Stimulated activated naive CD8-positive, alpha-beta T cell treated with anti-CD3 and anti-CD28 coated beads, Interleukin-15, Interleukin-2, amounts not matched to agents 100 ng/mL and 50 ng/mL, for 24 hours (primary cell): ENCODE data around the gene GNAI1.

Experiments
- H3K27ac Mint-ChIP-seq: one replicate; pipeline ENCODE4 v1.8.0; 2021; ENCODE audit warnings: mild to moderate bottlenecking, mixed read lengths
- H3K27me3 Mint-ChIP-seq: one replicate; pipeline ENCODE4 v1.8.0; 2021; ENCODE audit warnings: mixed read lengths
- H3K36me3 Mint-ChIP-seq: one replicate; pipeline ENCODE4 v1.8.0; 2021; ENCODE audit warnings: low read depth, mixed read lengths
- H3K4me1 Mint-ChIP-seq: one replicate; pipeline ENCODE4 v1.8.0; 2021; ENCODE audit warnings: low read depth, mixed read lengths
- H3K4me3 Mint-ChIP-seq: one replicate; pipeline ENCODE4 v1.8.0; 2021; ENCODE audit warnings: mild to moderate bottlenecking, mixed read lengths
- H3K9me3 Mint-ChIP-seq: one replicate; pipeline ENCODE4 v1.8.0; 2021; ENCODE audit warnings: mixed read lengths

Gene GNAI1

GRCh38 chr7:80170445-80170844 is 35.8 kb downstream of the GNAI1 start:
- peaks cover 30% of the 10 kb centered on the region for H3K9me3 Mint-ChIP-seq
- H3K27ac Mint-ChIP-seq: no peak overlapping the region
- H3K36me3 Mint-ChIP-seq: peaks cover 3% of the 10 kb centered on the region
- no peaks in the 10 kb centered on the region for H3K27me3 Mint-ChIP-seq
- no peak overlapping the region for H3K4me3 Mint-ChIP-seq
- peaks cover 25% of the 10 kb centered on the region for H3K4me1 Mint-ChIP-seq

- peaks cover 3% of the 10 kb centered on the region for H3K36me3 Mint-ChIP-seq
- H3K4me3 Mint-ChIP-seq: peak overlapping the region; percentile 23
- H3K4me1 Mint-ChIP-seq: peaks cover 33% of the 10 kb centered on the region
- H3K27me3 Mint-ChIP-seq: no peaks in the 10 kb centered on the region
- H3K9me3 Mint-ChIP-seq: peaks cover 30% of the 10 kb centered on the region
- H3K27ac Mint-ChIP-seq: no peak overlapping the region
Measured at GRCh38 chr7:80172387-80172786, 37.8 kb downstream of the GNAI1 start.

DNA sequence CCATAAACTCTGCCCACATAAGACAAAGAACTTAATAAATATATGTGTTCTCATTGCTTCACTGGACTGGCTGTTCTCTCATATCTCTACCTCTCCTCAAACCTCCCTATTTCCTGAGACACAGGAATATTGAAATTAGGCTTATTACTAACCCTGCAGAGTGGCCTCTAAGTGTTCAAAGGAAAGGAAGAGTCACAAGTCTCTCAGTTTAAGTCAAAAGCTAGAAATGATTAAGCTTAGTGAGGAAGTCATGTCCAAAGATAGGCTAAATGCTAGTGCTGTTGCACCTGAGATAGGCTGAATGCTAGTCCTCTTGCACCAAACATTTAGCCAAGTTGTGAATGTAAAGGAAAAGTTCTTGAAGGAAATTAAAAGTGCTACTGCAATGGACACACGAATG is 41.1 kb downstream of the GNAI1 start:
- Mint-ChIP-seq H3K27ac (peak overlapping the region; percentile 21), H3K9me3 (peaks cover 21% of the 10 kb centered on the region)

GRCh38 chr7:80181411-80181810 is 46.8 kb downstream of the GNAI1 start:
- Mint-ChIP-seq H3K4me1 (peaks cover 21% of the 10 kb centered on the region), H3K36me3 (no peaks in the 10 kb centered on the region), H3K27ac (no peak overlapping the region), H3K4me3 (no peak overlapping the region), H3K27me3 (peaks cover 4% of the 10 kb centered on the region), H3K9me3 (peaks cover 10% of the 10 kb centered on the region)

More for the DNA sequence above, 41.1 kb downstream of the GNAI1 start:
- H3K36me3 Mint-ChIP-seq: peaks cover 3% of the 10 kb centered on the region
- H3K4me3 Mint-ChIP-seq: no peak overlapping the region
- H3K27me3 Mint-ChIP-seq: peaks cover 4% of the 10 kb centered on the region
- peaks cover 42% of the 10 kb centered on the region for H3K4me1 Mint-ChIP-seq

- H3K4me3 Mint-ChIP-seq: no peak overlapping the region
- peaks cover 4% of the 10 kb centered on the region for H3K27me3 Mint-ChIP-seq
- H3K4me1 Mint-ChIP-seq: peaks cover 18% of the 10 kb centered on the region
- H3K36me3 Mint-ChIP-seq: no peaks in the 10 kb centered on the region
- H3K27ac Mint-ChIP-seq: no peak overlapping the region
- H3K9me3 Mint-ChIP-seq: peaks cover 8% of the 10 kb centered on the region
Measured at GRCh38 chr7:80182630-80183276, 48.1 kb downstream of the GNAI1 start.

GRCh38 chr7:80183351-80183750 is 48.7 kb downstream of the GNAI1 start:
- peaks cover 13% of the 10 kb centered on the region for H3K4me1 Mint-ChIP-seq
- H3K4me3 Mint-ChIP-seq: no peak overlapping the region
- H3K36me3 Mint-ChIP-seq: no peaks in the 10 kb centered on the region
- H3K27ac Mint-ChIP-seq: no peak overlapping the region
- H3K27me3 Mint-ChIP-seq: no peaks in the 10 kb centered on the region
- H3K9me3 Mint-ChIP-seq: peaks cover 4% of the 10 kb centered on the region

GRCh38 chr7:80183900-80184685 is 49.5 kb downstream of the GNAI1 start:
- Mint-ChIP-seq H3K36me3 (no peaks in the 10 kb centered on the region), H3K27ac (no peak overlapping the region), H3K27me3 (no peaks in the 10 kb centered on the region), H3K4me1 (peaks cover 13% of the 10 kb centered on the region), H3K9me3 (peaks cover 4% of the 10 kb centered on the region), H3K4me3 (no peak overlapping the region)

DNA sequence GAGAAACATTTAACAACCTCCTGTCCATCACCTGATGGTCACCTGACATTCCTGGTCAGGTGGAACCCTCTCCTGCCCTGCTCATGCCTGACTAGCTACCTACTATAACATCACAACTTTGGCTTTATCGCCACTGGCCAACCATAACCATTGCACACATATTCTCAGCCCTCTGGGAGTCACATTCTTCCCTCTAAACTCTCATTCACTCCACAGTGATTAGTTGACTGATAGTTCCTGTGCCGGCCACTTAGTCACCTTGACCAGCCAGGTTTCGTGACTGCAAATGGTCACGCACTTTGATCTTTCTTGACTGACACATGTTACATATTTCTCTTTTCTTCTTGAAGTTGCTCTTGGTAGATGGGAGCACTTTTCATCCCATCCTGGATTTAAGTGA is 50.1 kb downstream of the GNAI1 start:
- Mint-ChIP-seq H3K27ac (no peak overlapping the region), H3K27me3 (no peaks in the 10 kb centered on the region), H3K4me1 (peaks cover 11% of the 10 kb centered on the region), H3K36me3 (no peaks in the 10 kb centered on the region), H3K9me3 (peaks cover 4% of the 10 kb centered on the region), H3K4me3 (no peak overlapping the region)

DNA sequence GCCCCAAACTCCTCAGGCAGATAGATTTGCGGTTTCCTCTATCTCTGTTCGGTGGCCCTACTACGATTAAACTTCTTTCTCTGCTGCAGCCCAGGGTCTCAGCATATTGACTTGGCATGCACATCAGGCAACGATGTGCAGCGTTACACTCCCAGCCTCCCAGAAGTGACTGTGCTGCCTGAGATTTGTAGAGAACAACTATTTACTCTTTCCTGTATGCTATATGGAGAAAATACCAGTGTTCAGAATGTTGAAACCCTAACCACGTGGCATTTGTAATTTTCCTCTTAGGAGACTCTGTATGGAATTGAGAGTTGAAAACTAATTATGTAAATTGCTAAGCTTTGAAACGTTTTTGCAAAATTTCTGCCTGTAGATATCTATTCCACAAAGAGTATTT is 50.9 kb downstream of the GNAI1 start:
- peaks cover 4% of the 10 kb centered on the region for H3K9me3 Mint-ChIP-seq
- H3K36me3 Mint-ChIP-seq: no peaks in the 10 kb centered on the region
- H3K4me3 Mint-ChIP-seq: no peak overlapping the region
- no peaks in the 10 kb centered on the region for H3K27me3 Mint-ChIP-seq
- no peak overlapping the region for H3K27ac Mint-ChIP-seq
- H3K4me1 Mint-ChIP-seq: peaks cover 2% of the 10 kb centered on the region

GRCh38 chr7:80186721-80187120 is 52.1 kb downstream of the GNAI1 start:
- Mint-ChIP-seq H3K27ac (no peak overlapping the region), H3K27me3 (no peaks in the 10 kb centered on the region), H3K4me3 (no peak overlapping the region), H3K36me3 (no peaks in the 10 kb centered on the region), H3K4me1 (no peaks in the 10 kb centered on the region), H3K9me3 (peaks cover 4% of the 10 kb centered on the region)

GRCh38 chr7:80187279-80187678 is 52.6 kb downstream of the GNAI1 start:
- H3K4me3 Mint-ChIP-seq: no peak overlapping the region
- no peaks in the 10 kb centered on the region for H3K27me3 Mint-ChIP-seq
- H3K4me1 Mint-ChIP-seq: no peaks in the 10 kb centered on the region
- H3K9me3 Mint-ChIP-seq: peaks cover 4% of the 10 kb centered on the region
- no peak overlapping the region for H3K27ac Mint-ChIP-seq
- no peaks in the 10 kb centered on the region for H3K36me3 Mint-ChIP-seq

DNA sequence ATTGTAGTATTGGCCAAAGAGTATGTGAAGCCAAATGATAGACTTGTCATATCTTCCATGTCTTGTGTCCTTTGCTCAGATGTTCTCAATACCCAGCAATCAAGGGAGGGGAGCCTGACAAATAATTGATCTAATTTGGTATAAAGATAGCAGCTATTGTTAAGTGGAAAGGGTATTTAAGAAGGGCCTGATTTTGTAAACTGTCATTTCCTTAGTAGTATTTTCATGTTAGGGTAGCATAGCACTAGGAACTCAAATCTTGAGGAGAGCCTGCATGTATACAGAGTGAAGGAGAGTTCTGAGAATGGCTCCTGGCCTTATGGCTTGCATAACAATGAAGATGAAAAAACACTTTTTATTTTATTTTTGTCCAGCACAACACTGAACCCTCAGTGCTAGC is 53.1 kb downstream of the GNAI1 start:
- Mint-ChIP-seq H3K4me3 (no peak overlapping the region), H3K27me3 (no peaks in the 10 kb centered on the region), H3K4me1 (no peaks in the 10 kb centered on the region), H3K27ac (no peak overlapping the region), H3K9me3 (peaks cover 4% of the 10 kb centered on the region), H3K36me3 (no peaks in the 10 kb centered on the region)

GRCh38 chr7:80189638-80190037 is 55.0 kb downstream of the GNAI1 start:
- H3K36me3 Mint-ChIP-seq: no peaks in the 10 kb centered on the region
- H3K27me3 Mint-ChIP-seq: no peaks in the 10 kb centered on the region
- H3K4me1 Mint-ChIP-seq: no peaks in the 10 kb centered on the region
- H3K27ac Mint-ChIP-seq: no peak overlapping the region
- H3K4me3 Mint-ChIP-seq: no peak overlapping the region
- H3K9me3 Mint-ChIP-seq: peaks cover 3% of the 10 kb centered on the region

DNA sequence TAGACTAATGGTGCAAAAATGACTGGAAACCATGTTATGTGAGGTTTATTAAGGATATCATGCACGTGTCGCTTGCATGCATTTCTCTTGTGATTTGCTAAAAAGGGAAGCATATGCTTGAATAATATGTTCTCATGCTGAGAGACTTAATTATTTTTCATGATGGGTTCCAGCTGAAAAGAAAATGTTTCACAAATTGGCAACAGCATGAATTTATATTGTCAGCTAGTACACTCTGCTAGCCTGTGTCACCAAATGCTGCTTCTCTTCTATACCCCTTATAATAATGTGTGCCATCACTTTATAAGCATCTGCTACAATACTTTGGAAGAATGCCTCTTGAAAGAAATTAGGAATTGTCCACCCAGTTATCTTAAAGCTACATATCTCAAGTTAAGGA is 63.0 kb downstream of the GNAI1 start:
- no peaks in the 10 kb centered on the region for H3K9me3 Mint-ChIP-seq
- H3K4me3 Mint-ChIP-seq: no peak overlapping the region
- H3K36me3 Mint-ChIP-seq: no peaks in the 10 kb centered on the region
- no peaks in the 10 kb centered on the region for H3K27me3 Mint-ChIP-seq
- H3K4me1 Mint-ChIP-seq: no peaks in the 10 kb centered on the region
- H3K27ac Mint-ChIP-seq: no peak overlapping the region

DNA sequence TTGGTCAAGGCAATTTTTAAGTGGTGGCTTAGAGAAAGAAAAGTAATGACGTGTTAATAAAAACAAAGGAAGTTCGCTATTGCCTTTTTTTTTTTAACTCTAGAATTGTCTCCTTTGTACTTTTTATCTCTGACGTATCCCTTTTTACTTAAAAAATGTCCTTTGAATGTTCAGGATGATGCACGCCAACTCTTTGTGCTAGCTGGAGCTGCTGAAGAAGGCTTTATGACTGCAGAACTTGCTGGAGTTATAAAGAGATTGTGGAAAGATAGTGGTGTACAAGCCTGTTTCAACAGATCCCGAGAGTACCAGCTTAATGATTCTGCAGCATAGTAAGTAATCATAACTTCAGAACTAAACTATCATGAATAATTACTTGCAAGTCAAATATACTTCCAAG is 64.4 kb downstream of the GNAI1 start:
- Mint-ChIP-seq H3K27ac (no peak overlapping the region), H3K4me3 (no peak overlapping the region), H3K27me3 (no peaks in the 10 kb centered on the region), H3K9me3 (no peaks in the 10 kb centered on the region), H3K4me1 (no peaks in the 10 kb centered on the region), H3K36me3 (no peaks in the 10 kb centered on the region)

- Mint-ChIP-seq H3K4me1 (peaks cover 6% of the 10 kb centered on the region), H3K27me3 (no peaks in the 10 kb centered on the region), H3K4me3 (no peak overlapping the region), H3K36me3 (no peaks in the 10 kb centered on the region), H3K9me3 (no peaks in the 10 kb centered on the region), H3K27ac (no peak overlapping the region)
Measured at GRCh38 chr7:80204454-80204853, 69.8 kb downstream of the GNAI1 start.
